H1 (cell line): Measurements from ENCODE around the gene SRXN1.

Experiments used
- CBX8 ChIP-seq: fragments of 300-800, 300-1000 bp; sonication (generic); IDR thresholded peaks from 2 replicates; pipeline ENCODE4 v1.7.1; 2016; ENCODE audit warnings: low read depth, low read length, borderline replicate concordance
- CEBPB ChIP-seq: IDR thresholded peaks from 2 replicates; pipeline ENCODE4 v1.6.1; 2012; ENCODE audit warnings: low read depth, low read length
- FOSL1 ChIP-seq: IDR thresholded peaks from 2 replicates; pipeline ENCODE4 v1.6.1; 2011; ENCODE audit warnings: mild to moderate bottlenecking, low read depth, low read length, moderate library complexity; ENCODE audit not compliant: insufficient read depth
- KDM1A ChIP-seq: fragments of 200-600, 300-600 bp; sonication (generic); IDR thresholded peaks from 2 replicates; pipeline ENCODE4 v1.7.1; 2016; ENCODE audit warnings: mild to moderate bottlenecking, low read length, borderline replicate concordance
- POLR2AphosphoS5 ChIP-seq: IDR thresholded peaks from 2 replicates; pipeline ENCODE4 v1.6.1; 2011; ENCODE audit warnings: low read depth, low read length
- RAD21 ChIP-seq, 2 experiments: IDR thresholded peaks in 1 of 2; conservative IDR thresholded peaks in 1 of 2; 2 replicates each; pipeline ENCODE4 v1.6.1; 2011; ENCODE audit warnings: low read depth in 2 of 2, low read length in 2 of 2, improper control_type of control experiment in 1 of 2, inconsistent platforms in 1 of 2, mild to moderate bottlenecking in 1 of 2, moderate library complexity in 1 of 2
- RNF2 ChIP-seq: fragments of 200-900, 300-1000 bp; sonication (generic); IDR thresholded peaks from 2 replicates; pipeline ENCODE4 v1.7.1; 2016; ENCODE audit warnings: borderline replicate concordance, low read depth, mild to moderate bottlenecking, antibody characterized with exemption, low read length; ENCODE audit not compliant: poor library complexity, severe bottlenecking; ENCODE audit errors: missing control alignments
- TAF1 ChIP-seq: IDR thresholded peaks from 2 replicates; pipeline ENCODE4 v1.6.1; 2011; ENCODE audit warnings: mild to moderate bottlenecking, low read depth, low read length
- TAF7 ChIP-seq: optimal IDR thresholded peaks from 2 replicates; pipeline ENCODE3; 2011; ENCODE audit warnings: low read depth, mild to moderate bottlenecking, inconsistent platforms, low read length, moderate library complexity, borderline replicate concordance
- YY1 ChIP-seq: IDR thresholded peaks from 2 replicates; pipeline ENCODE4 v1.6.1; 2011; ENCODE audit warnings: low read depth, mild to moderate bottlenecking, low read length
- TF ChIP-seq, protein P1 (sequence below), 3 experiments: IDR thresholded peaks; 1 replicate in 2 of 3; 2 replicates in 1 of 3; pipeline versions ENCODE4 v1.5.1 to v1.6.1; 2011; ENCODE audit warnings: low read length in 3 of 3, mild to moderate bottlenecking in 3 of 3, inconsistent platforms in 2 of 3, low read depth in 1 of 3, moderate library complexity in 1 of 3; ENCODE audit not compliant: insufficient read depth in 1 of 3; ENCODE audit errors: control extremely low read depth in 1 of 3
- TF ChIP-seq, protein P2 (sequence below): IDR thresholded peaks from 2 replicates; pipeline ENCODE4 v1.6.1; 2011; ENCODE audit warnings: low read length, improper control_type of control experiment
- TF ChIP-seq, protein P3 (sequence below): IDR thresholded peaks from 2 replicates; pipeline ENCODE4 v1.6.1; 2012; ENCODE audit warnings: inconsistent platforms

- TF ChIP-seq CBX8 = no peak
- TF ChIP-seq TAF7 = no peak
- TF ChIP-seq RAD21 (IDR thresholded peaks at IDR 0.05 in 1 of 2, conservative IDR thresholded peaks at IDR 0.05 in 1 of 2; ENCODE audit: low read depth in 2 of 2, low read length in 2 of 2) = no peak
- TF ChIP-seq, protein P1, sequence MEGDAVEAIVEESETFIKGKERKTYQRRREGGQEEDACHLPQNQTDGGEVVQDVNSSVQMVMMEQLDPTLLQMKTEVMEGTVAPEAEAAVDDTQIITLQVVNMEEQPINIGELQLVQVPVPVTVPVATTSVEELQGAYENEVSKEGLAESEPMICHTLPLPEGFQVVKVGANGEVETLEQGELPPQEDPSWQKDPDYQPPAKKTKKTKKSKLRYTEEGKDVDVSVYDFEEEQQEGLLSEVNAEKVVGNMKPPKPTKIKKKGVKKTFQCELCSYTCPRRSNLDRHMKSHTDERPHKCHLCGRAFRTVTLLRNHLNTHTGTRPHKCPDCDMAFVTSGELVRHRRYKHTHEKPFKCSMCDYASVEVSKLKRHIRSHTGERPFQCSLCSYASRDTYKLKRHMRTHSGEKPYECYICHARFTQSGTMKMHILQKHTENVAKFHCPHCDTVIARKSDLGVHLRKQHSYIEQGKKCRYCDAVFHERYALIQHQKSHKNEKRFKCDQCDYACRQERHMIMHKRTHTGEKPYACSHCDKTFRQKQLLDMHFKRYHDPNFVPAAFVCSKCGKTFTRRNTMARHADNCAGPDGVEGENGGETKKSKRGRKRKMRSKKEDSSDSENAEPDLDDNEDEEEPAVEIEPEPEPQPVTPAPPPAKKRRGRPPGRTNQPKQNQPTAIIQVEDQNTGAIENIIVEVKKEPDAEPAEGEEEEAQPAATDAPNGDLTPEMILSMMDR (IDR thresholded peaks at IDR 0.05; ENCODE audit: control extremely low read depth in 1 of 3, insufficient read depth in 1 of 3, low read depth in 1 of 3, low read length in 3 of 3) = no peak
- TF ChIP-seq POLR2AphosphoS5 = no peak
- no peak for TF ChIP-seq FOSL1
- TF ChIP-seq YY1 = no peak
- no peak for TF ChIP-seq TAF1
- TF ChIP-seq, protein P2, sequence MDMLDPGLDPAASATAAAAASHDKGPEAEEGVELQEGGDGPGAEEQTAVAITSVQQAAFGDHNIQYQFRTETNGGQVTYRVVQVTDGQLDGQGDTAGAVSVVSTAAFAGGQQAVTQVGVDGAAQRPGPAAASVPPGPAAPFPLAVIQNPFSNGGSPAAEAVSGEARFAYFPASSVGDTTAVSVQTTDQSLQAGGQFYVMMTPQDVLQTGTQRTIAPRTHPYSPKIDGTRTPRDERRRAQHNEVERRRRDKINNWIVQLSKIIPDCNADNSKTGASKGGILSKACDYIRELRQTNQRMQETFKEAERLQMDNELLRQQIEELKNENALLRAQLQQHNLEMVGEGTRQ = no peak
- no peak for TF ChIP-seq CEBPB
- 0 out of 2 replicates have a peak, but pooled peaks have one; percentile 7 for TF ChIP-seq KDM1A
- TF ChIP-seq, protein P3, sequence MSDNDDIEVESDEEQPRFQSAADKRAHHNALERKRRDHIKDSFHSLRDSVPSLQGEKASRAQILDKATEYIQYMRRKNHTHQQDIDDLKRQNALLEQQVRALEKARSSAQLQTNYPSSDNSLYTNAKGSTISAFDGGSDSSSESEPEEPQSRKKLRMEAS = no peak
- no peak for TF ChIP-seq RNF2
These were observed 15.1 kb upstream of the SRXN1 start for GRCh38 chr20:668050-668449.
